ENCODE results near the gene MRPL10.

The MRPL10 gene

DNA sequence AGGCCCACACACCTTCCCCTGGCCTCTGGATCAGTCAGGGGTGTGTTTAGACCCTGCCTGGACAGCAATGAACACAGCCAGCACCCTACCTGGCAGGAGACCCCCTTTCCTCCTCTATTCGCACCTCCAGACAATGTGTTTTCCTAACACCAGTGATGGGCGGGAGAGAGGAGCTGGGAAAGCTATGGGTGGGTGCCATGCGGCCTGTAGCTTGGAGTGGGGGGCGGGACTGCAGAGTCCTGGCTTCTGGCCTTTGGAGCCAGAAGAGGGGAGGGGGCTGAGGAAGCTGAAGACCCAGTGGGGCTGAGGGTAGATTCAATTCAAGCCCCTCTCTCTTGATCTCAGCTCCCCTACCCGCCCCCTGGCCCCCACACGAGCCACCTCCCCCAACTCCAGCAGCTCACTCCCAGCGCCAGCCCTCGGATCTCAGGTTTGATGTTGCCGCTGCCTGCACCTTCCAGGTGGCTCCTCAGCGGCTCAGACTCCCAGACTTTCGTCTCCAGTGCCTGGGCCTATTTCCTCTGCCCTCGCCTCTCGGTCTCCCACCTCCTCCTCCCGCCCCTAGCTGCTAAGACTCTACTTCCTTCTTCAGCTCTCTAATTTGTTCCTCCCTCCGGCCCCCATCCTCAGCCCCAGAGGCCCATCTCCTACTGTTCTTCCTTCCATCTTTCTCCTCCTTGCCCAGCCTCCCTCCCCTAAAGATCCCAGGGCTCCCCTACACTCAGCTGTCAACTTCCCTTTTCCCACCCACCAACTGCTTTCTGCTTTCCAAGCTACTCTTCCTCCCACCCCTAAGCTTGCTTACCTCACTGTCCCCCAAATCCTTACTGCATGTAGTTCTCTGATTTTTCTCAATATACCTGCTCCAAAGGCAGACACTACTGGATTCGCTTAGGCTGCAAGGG is 26.5 kb upstream of the MRPL10 start:
- DNase-seq: no peak

DNA sequence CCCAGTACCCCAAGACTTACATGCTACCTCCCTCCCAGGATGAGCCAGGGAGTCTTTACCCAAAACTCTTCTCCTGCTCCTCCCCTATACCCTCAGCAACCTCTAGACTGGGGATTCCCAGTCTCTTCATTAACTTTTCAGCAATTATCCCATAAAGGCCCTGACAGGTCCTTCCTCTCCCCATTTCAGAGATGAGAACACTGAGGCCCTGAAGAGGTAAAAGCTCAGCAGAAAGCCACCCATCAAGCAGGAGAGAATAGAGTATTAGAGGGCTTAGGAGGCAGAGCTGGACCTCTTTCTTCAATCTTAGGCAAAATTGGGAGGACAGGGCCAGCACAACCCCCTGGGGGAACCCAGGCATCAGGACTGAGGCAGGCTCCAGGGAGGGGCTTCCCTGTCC is 25.5 kb upstream of the MRPL10 start:
- no peak for DNase-seq

DNA sequence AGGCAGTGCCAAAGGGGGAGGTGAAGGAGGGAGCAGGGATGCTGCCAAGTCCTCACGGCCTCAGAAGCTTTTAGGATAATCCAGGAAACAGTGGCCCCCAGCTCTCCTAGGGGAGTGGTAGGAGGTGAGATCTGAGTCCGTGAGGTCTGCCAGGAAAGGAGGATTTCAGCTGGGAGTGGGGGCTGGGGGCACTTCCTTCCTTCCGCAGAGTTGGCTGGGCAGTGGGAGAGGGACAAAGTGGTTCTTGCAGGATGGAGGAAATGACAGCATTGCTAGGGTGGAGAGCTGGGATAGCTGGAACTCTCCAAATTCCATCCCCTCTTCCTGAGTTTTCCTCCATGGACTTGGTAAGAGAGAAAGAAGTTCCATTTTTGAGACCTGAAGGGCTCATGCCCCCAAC is 24.4 kb upstream of the MRPL10 start:
- no peak for DNase-seq

DNA sequence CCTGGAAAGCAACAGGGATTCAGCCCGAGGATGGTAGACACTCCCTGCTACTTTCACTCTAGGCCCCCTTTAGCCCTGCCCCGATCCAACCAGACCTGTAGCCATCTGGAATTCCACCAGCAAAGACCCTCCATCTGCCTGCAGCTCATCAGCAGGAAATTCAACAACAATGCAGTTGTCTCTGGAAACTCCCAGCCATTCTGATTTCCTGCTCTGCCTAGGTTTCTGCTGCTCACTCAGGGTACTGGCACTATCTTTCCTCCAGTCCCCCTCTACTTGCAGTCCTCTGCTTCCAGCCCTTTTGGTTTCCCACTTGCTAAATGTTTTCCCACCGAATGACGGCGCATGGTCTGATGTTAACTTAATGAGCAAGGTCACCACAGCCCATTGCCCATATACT is 22.3 kb upstream of the MRPL10 start:
- DNase-seq: no peak

DNA sequence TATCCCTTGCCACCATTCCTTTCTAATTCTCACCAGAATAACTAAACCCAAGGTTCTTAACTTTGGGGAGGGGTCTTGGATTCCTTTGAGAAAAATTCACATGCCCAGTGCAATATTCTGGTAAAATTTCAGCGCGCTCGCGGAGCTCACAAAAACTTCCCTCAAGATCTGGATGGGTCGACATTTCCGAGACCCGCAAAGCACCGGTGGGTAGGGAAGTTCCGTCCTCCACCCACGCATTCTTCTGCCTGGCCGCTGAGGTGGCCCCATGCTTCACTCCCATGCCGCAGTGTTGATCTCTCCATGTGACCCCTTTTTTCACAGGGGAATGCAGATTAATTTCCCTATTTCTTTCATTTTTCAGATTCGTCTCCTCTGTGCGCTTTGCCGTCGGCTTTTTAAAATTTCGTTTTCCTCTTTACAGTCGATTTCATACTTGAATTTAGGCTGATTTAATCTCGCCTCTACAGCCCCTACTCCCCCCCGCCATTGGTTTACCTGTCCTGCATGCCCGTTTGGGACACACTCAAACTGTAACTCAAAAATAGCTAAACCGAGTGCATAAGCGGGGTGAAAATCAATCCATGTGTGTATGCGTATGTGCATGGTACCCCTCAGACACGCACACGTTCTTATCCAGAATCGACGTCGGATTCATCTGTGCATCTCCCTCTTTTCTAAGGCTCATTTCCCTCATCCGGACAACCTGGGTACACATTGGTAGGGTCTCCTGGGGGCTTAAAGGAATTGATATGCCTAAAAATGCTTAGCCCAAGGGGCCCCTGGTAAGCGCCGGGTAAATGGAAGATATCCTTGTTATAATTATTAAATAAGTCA is 21.0 kb upstream of the MRPL10 start:
- no peak for DNase-seq

DNA sequence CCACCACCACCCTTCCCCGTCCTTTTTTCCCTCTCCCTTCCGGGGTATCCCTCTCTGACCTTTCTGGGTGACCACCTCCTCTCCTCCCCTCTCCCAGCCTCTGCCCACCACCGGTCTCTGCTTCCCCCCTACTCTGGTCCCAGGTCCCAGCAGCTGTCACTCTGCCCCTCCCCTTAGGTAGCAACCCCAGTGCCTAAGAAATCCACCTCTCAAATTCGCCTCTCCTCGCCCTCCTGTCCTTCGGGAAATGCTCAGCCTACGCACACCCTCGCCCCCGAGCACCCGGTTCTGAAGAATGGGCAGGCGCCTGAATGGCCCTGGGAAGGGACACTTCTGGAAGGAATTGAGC is 20.4 kb upstream of the MRPL10 start:
- DNase-seq: no peak

DNA sequence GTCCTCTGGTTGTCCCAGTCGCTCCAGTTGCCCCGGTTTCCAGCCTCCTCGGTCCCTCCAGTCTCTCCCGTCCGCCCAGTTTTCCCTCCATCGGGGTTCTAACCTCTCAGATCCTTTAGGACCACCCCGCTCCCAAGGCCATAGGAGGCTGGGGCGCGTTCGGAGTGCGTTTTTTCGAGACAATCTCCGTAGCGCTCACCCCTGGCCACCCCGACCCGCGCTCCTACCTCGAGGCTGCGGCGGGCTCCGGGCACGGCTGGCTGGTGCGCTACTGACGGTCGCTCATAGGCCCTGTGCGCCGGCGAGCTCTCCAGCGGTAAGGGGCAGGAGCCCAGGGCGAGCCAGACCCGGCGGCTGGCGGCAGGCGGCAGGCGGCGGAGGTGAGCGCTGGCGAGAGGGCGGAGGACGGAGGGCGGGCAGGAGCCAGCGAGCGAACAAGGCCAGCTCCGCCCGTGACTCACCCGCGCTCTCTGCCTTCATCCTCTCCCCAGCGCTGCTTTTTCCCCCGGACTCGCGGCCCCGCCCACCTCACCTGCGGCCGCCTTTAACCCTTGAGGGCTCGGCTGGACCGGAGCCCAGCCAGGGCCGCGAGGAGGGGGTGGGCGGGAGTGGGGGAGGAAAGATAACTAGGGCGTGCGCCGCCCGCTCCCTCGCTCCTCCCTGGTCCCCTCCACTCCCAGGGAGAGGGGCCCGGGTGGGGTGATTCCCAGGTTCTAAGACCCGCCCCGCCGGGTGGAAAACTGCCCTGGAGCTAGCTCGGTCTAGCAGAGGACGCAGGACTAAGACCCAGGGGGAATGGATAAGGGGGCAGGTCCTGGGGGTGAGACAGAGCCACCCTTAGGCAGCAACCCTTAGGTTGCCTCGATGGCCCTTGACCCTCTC is 19.6 kb upstream of the MRPL10 start, which contains the start of gene SP6:
Gene SP6, minus strand, starts transcription at position 472 of the 882 bp plus-strand sequence. CDS start 2,734 bp downstream, outside the sequence.
- DNase-seq: peak; percentile 57

DNA sequence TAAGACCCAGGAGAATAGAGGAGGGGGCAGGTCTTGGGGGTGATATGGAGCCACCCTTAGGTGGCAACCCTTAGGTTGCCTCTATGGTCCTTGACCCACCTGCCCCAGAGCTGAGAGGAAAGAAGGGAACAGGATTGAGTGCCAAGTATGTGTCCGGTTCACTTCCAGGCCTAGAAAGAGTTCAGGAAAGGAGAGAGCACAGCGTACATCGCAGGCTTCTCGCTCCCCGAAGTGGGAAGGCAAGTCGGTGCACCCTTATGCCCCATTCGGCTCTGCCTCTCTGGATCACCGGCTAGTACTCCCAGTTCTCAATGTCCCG is 19.0 kb upstream of the MRPL10 start:
- DNase-seq: no peak

DNA sequence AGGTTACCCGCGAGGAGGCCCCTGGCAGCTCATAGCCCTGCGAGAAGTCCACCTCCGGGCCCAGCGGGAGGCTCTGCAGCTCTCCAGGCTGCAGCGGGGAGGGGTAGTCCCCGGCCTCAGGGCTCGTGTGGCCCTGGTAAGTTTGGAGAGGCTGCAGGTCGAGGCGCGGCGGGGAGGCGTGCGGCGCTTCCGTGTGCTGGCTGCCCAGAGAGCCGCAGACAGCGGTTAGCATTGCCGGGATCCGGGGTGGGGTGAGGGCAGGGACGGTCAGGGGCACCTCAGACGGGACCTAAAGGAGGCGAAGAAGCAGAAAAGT is 16.8 kb upstream of the MRPL10 start:
- DNase-seq: no peak

DNA sequence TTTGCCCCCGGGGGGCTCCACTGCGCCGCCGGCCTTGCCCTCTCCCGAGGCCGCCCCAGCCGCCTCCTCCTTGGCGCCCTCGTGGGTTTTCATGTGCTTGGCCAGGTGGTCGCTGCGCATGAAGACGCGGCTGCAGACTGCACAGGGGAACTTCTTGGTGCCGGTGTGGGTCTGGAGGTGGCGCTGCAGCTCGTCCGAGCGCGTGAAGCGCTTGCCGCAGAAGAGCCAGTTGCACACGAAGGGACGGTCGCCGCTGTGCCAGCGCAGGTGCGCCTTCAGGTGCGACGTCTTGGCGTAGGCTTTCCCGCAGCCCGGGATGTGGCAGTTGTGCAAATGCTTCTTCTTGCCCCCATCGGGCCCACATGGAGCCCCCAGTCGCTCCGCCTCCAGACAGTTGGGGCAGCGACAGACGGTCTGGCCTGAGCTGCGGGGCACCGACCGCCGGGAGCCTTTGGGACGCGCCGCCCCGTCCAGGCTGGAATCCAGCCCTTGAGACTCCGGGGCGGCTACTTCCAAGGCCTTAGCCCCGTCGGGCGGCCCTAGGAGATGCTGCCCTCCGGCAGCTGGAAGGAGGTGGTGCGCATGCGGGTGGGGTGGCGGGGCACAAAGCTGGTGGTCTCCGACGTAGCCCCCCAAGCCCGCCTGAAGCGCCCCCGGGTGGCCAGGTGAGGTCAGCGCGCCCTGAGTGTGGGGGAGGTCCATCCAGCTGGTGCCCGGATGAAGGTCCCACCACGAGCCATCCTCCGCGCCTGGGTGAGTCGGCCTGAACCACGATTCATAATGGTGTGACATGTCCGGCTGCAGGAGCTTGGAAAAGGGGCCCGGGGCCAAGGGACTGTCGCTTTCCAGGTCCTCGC is 16.2 kb upstream of the MRPL10 start:
- peak; percentile 30 for DNase-seq

DNA sequence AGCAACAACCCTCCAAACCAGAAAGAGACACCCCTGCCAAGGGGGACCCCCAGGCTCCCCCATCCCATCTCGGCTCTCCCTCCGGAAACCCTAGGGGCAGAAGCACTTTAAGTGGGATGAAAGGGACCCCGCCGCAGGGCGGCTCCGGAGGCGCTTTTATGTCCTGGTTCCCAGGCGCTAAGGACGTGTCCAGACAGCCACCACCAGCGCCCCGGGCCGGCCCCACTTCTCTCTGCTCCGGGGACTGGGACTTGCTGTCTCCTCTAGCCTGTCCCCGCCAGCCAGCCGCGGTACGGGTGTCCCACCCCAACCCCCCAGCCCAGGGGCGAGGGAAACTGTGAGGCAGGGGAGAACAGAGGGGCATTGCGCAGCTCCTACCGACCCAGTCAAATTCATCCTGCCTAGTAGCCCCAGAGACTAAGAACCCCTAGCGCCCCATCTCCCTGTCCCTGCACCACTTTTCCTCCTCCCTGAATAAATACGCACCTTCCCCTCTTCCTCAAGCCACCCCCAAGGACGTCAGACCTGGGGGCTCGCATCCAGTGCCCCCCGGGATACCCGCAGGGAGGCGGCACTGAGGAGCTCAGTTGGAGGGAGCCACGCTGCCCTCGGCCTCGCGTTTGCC is 15.5 kb upstream of the MRPL10 start:
- no peak for DNase-seq

DNA sequence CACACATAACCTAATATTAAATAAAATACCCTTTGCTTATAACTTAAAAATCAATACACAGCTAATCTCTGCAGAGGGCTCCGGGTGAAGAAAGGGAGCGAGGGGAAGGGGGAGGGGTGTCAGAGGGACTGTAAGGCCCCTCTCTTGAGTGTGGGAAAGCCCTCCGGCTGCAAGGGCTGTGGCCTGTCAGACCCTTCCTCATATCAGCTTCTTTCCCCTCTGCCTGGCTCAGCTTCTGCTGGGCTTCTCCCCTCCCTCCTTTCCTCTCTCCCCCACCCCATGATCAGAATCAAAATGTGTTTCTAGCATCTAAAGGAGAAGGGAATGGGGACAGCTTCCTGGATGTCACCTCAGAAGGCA is 14.4 kb upstream of the MRPL10 start:
- no peak for DNase-seq

DNA sequence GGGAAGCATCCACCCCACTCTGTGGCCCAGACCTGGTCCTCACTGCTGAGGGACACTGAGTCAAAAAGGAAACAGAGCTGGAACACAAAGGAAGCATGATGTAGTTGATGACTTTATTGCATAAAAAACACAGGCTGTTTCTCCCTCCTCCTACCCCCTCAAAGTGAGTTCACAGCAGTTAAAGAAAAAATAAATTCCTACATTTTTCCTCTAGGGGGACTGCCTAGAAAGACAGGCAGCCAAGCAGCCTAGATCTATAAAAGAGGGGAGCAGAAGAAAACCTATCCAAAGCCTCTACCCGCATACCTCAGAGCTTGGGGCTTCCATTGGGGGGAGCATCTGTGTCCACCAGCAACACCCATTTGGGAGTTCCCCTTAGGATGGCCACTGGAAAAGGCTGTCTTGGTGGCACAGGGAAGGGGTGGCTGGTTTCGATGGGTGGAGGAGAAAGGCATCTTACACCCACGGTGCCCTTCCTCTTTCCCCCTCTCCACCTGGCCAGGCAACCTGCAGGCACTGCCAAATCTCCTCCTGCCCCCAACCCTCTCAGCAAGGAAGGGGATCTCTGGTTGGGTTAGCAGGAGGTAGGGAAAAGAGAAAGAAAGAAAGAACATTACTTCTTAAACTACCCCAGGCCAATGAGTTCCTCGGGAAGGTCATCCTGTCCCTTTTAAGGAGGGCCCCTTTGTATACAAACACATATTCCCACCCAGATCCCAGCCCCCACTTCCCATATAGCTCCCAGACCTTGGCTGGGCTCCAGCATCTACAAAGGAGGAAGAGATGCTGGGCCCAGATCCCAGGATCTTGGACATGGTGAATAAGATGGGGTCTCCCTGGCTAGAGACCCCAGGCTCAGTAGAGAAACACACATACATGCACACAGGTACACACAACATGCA is 13.7 kb upstream of the MRPL10 start:
- DNase-seq: no peak

DNA sequence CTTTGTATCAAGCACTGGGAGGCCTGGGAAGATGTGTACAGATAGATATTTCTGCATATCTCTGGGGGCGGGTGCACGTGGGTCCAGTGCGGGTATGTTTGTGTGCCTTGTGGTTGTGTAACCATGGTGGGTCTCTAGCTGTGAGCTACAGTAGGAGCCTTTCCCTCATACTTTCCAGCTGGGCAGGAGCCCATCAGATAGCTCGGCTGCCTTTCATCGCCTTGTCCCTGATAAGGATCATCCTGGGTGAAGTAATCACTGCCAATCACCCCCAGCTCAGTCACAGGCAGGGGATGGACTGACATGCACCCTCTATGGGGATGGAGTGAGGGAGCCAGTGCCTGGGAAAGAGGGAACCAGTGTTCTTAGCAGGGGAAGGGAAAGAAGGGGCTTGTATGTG is 12.9 kb upstream of the MRPL10 start:
- DNase-seq: no peak

DNA sequence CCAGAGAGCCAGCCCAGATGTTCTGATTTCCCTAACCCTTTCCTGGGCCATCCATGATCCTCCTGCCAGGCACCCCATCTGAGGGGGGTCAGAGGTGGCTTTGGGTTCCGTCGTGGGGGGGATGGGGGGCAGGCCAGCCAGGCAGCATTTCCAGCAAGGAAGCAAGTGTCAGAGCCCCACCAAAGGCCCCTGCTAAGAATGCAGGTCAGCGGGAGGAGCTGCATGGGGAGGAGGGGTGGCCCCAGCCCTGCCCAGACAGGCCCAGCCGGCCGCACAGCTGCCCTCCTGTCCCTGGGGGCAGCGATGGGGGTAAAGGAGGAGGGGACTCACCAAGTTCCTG is 12.0 kb upstream of the MRPL10 start:
- no peak for DNase-seq

DNA sequence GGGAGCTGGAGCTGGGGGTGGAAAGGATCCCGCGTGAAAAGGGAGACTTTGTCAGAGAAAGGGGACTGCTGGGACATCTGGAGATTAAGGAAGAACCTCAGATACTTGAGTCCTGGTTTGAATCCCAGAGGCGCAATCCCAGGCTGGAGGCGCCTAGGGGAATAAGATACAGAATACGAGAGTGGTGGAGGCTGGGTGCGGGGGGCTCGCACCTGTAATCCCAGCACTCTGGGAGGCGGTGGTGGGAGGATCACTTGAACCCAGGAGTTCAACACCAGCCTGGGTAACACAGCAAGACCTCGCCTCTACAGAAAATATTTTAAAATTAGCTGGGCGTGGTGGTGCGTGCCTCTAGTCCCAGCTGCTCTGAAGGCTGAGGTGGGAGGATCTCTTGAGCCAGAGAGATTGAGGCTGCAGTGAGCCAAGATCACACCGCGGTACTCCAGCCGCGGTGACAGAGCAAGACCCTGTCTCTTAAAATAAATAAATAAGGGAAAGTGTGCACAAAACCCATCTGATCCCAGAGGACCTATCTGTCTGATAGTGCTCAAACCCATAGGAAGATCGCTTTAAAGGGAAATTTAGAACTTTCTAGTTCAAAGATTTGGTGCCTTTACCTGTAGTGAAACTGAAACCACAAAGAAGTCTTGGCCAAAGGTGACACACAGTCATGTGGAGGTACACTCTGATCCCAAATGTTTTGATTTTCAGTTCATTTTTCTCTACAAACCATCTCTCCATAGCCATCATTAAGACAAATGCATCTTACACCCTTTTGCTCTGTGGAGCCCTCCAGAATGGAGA is 10.3 kb upstream of the MRPL10 start:
- DNase-seq: no peak

DNA sequence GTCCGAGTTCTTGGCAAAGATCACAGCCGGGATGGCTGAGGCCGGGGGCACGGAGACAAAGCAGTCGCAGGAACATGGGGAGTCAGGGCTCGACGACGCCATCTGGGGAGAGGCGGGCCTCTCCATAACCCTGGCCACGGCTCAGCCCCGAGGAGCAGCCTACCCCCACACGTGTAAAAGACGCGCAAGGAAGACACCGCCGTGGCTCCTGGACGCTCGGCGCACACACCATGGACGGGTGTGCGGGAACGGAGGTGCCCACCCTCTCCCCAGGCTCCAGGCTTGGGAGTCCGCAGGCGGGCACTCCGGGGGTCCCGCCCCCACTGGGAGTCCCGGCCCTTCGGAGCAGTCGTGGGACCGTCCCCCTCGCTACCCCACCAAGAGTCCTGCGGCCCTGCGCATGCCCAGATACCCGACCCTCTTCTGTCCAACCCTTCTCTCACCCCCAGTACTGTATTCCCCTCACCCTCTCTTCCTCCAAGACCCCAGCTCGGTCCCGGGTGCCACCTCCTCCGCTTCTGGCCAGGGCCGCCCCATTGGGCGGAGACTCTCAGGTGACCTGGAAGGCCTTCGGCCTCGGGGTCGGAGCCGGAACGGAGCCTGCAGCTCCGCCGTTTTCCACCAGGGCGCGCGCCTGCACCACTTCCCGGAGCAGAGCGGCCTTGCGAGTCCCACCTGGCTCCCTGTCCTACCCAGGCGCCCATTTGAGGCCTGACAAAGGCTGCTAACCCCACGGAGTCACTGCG is 9.6 kb upstream of the MRPL10 start, which contains the start of gene SCRN2:
Gene SCRN2, minus strand, starts transcription at position 532 of the 746 bp plus-strand sequence. Its CDS starts 430 bp downstream, at position 102.
- DNase-seq: peak; percentile 95

DNA sequence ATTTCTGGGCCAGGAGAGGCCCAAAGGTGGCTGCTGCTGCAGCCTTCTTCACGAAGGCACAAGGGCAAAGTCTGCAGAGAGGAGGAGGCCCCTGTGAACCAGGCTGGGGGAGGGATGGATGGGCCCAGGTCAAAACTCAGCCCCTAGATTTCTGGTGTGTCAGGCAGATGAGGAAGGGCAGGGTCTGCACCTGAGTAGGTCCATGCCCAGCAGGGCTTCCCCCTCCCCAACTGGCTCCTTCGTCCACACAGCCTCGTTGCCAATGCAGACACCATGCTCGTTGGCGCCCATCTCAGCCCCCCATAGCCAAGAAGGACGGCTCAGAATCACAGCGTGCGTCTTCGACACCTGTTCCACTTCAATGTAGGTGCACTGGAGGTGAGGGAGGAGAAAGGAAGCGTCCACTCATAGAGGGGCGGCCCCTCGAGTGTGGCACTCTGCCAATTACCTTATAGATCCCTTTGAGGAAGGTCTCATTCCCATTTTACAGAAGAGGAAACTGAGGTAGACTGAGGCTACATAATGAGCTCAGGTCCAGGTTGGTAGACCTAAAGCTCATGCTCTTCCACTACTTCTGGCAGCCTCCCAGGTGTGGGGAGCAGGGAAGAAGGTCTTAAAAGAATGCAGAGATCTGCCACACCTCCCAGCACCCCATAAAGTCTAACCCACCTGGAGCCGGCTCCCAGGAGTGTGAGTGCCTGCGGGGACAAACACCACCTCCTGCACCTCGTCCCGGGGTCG is 8.8 kb upstream of the MRPL10 start:
- no peak for DNase-seq

DNA sequence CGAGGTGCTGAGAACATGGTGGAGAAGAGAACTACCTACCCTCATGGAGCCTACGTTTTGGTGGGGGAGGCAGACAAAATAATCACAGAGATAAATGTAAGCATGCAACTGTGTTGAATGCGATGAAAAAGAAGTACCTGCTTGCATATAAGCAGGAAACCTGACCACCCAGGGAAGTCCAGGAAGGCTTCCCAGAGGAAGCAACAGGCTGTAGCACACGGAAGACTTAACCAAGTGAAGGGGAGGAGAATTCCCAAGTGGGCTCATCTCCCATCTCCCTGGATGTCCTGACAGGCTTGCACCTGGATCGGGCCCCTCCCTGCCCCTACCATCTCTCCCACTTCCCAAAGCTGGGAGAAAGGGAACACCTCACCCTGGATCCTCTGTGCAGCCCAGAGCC is 7.7 kb upstream of the MRPL10 start:
- no peak for DNase-seq

Measured in activated CD4-positive, alpha-beta T cell treated with anti-CD3 and anti-CD28 coated beads, Interleukin-2, Interleukin-6, amounts not matched to agents 100 ng/mL and 50 ng/mL, durations not matched to agents 16 hours and 8 hours (primary cell).